Measurements from ENCODE around the gene CDC42. TPM values are rescaled to one million over a fixed set of nuclear protein-coding genes. Genes with fewer than 3 reads are reported as not detected.

The CDC42 gene
- total and polyA plus RNA-seq, 9 of the 15 experiments (the other 6 are each of a cell fraction or from before 2014, with no cell fraction given) = 186 to 398 (median 325) TPM

- TF ChIP-seq ZNF232 (CRISPR knock-in tag; IDR thresholded peaks at IDR 0.05) = no peak
- TF ChIP-seq TFAP4 (CRISPR knock-in tag; IDR thresholded peaks at IDR 0.05; ENCODE audit: borderline replicate concordance) = peak; percentile 36; the same call in 1 of the 2 replicates
- peak in 1 of 2 experiments; percentile 79; a peak in 1 of 4 replicates for TF ChIP-seq ZMIZ1 (IDR thresholded peaks at IDR 0.05; ENCODE audit: low read depth in 2 of 2, low read length in 2 of 2)
- TF ChIP-seq BHLHE40 (IDR thresholded peaks at IDR 0.05; ENCODE audit: low read length) = peak; percentile 78
- TF ChIP-seq, protein P1, sequence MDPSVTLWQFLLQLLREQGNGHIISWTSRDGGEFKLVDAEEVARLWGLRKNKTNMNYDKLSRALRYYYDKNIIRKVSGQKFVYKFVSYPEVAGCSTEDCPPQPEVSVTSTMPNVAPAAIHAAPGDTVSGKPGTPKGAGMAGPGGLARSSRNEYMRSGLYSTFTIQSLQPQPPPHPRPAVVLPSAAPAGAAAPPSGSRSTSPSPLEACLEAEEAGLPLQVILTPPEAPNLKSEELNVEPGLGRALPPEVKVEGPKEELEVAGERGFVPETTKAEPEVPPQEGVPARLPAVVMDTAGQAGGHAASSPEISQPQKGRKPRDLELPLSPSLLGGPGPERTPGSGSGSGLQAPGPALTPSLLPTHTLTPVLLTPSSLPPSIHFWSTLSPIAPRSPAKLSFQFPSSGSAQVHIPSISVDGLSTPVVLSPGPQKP (CRISPR knock-in tag; IDR thresholded peaks at IDR 0.05) = no peak
- no peak for TF ChIP-seq HIVEP1 (CRISPR knock-in tag; IDR thresholded peaks at IDR 0.05)
- TF ChIP-seq ZC3H8 (IDR thresholded peaks at IDR 0.05) = no peak
- no peak for TF ChIP-seq HEY1 (CRISPR knock-in tag; IDR thresholded peaks at IDR 0.05; ENCODE audit: borderline replicate concordance)
- TF ChIP-seq CBFA2T2 (conservative IDR thresholded peaks at IDR 0.05) = no peak
- TF ChIP-seq ELF4 (CRISPR knock-in tag; IDR thresholded peaks at IDR 0.05) = peak; percentile 88
- TF ChIP-seq ZNF24 (IDR thresholded peaks at IDR 0.05) = peak; percentile 83
- peak; percentile 61; the same call in 1 of the 2 replicates for TF ChIP-seq NCOR1 (IDR thresholded peaks at IDR 0.05)
- peak; percentile 72; the same call in 1 of the 2 replicates for TF ChIP-seq ZNF79 (CRISPR knock-in tag; IDR thresholded peaks at IDR 0.05; ENCODE audit: low read depth)
- peak; percentile 74 for TF ChIP-seq EP400 (IDR thresholded peaks at IDR 0.05)
- TF ChIP-seq FOSL1 (tag; conservative IDR thresholded peaks at IDR 0.05) = peak; percentile 97
- peak; percentile 70; the same call in 1 of the 2 replicates for TF ChIP-seq NCOA1 (IDR thresholded peaks at IDR 0.05; ENCODE audit: low read depth)
- TF ChIP-seq EGR1 (conservative IDR thresholded peaks at IDR 0.05) = peak; percentile 54
- no peak for TF ChIP-seq CREB1 (IDR thresholded peaks at IDR 0.05)
- no peak; the same call in 1 of the 2 replicates for TF ChIP-seq CREB1 (CRISPR knock-in tag; IDR thresholded peaks at IDR 0.05)
- TF ChIP-seq FOS (IDR thresholded peaks at IDR 0.05; ENCODE audit: extremely low read depth, insufficient read length) = peak; percentile 42
- peak; percentile 65 to 71; a peak in 2 of 4 replicates for TF ChIP-seq MAZ (CRISPR knock-in tag; conservative IDR thresholded peaks at IDR 0.05 in 1 of 2, IDR thresholded peaks at IDR 0.05 in 1 of 2)
Observed at GRCh38 chr1:22018583-22019559, 33.6 kb upstream of the CDC42 start (continued).
